SK-N-MC (cell line): ENCODE data around the gene SYCN.

ENCODE experiments used
- DNase-seq: peaks from one replicate; pipeline ENCODE4 v3.0.0-alpha.2; 2011; ENCODE audit warnings: low read depth, low spot score
- H3K27ac ChIP-seq: fragments of 200-600 bp; sonication (generic); 2 replicates; pipeline ENCODE4 v1.5.1; 2016; ENCODE audit warnings: mixed run types
- H3K36me3 ChIP-seq: fragments of 200-600 bp; sonication (generic); 2 replicates; pipeline ENCODE4 v1.6.1; 2017; ENCODE audit warnings: antibody characterized with exemption, low read length, mixed read lengths; ENCODE audit not compliant: insufficient read depth
- H3K4me3 ChIP-seq: fragments of 200-600 bp; sonication (generic); 2 replicates; pipeline ENCODE4 v1.5.1; 2016
- H3K9ac ChIP-seq: fragments of 200-600 bp; sonication (generic); 2 replicates; pipeline ENCODE4 v1.8.0; 2017; ENCODE audit warnings: mixed run types, mixed read lengths; ENCODE audit not compliant: insufficient read length
- H3K9me3 ChIP-seq: fragments of 200-600 bp; sonication (generic); 2 replicates; pipeline ENCODE4 v1.6.1; 2017; ENCODE audit warnings: low read depth, mild to moderate bottlenecking, antibody characterized with exemption, low read length, moderate library complexity, mixed read lengths
- EZH2 ChIP-seq: fragments of 200-600 bp; sonication (generic); IDR thresholded peaks from one replicate; pipeline ENCODE4 v1.6.1; 2017; ENCODE audit warnings: antibody characterized with exemption
- FOXP2 ChIP-seq: optimal IDR thresholded peaks from 2 replicates; pipeline ENCODE3; 2011; ENCODE audit warnings: mild to moderate bottlenecking, moderate library complexity; ENCODE audit not compliant: insufficient read depth; ENCODE audit errors: extremely low read length, control extremely low read depth
- POLR2AphosphoS5 ChIP-seq: IDR thresholded peaks from 2 replicates; pipeline ENCODE4 v1.6.1; 2012; ENCODE audit warnings: mild to moderate bottlenecking, low read depth, low read length, borderline replicate concordance

Gene SYCN

GRCh38 chr19:39212375-39212742 is 8.3 kb upstream of the SYCN start:
- peak; percentile 6 for DNase-seq
- Histone ChIP-seq H3K9ac (no peak overlapping the region), H3K9me3 (no peaks in the 10 kb centered on the region), H3K27ac (no peak overlapping the region), H3K36me3 (no peaks in the 10 kb centered on the region), H3K4me3 (no peak overlapping the region)
- TF ChIP-seq POLR2AphosphoS5 (no peak), EZH2 (no peak), FOXP2 (no peak)

- Histone ChIP-seq H3K36me3 (no peaks in the 10 kb centered on the region), H3K4me3 (no peak overlapping the region), H3K9ac (no peak overlapping the region), H3K27ac (no peak overlapping the region), H3K9me3 (no peaks in the 10 kb centered on the region)
- no peak for DNase-seq
- TF ChIP-seq EZH2 = no peak
These were observed 7.8 kb upstream of the SYCN start for GRCh38 chr19:39211731-39212374.

- no peak overlapping the region for H3K9ac ChIP-seq
- no peaks in the 10 kb centered on the region for H3K9me3 ChIP-seq
- H3K4me3 ChIP-seq = no peak overlapping the region
- H3K36me3 ChIP-seq = no peaks in the 10 kb centered on the region
- TF ChIP-seq EZH2 (no peak), FOXP2 (no peak), POLR2AphosphoS5 (no peak)
- DNase-seq = no peak
- no peak overlapping the region for H3K27ac ChIP-seq
These were observed 5.1 kb upstream of the SYCN start for GRCh38 chr19:39209196-39209595.

DNA sequence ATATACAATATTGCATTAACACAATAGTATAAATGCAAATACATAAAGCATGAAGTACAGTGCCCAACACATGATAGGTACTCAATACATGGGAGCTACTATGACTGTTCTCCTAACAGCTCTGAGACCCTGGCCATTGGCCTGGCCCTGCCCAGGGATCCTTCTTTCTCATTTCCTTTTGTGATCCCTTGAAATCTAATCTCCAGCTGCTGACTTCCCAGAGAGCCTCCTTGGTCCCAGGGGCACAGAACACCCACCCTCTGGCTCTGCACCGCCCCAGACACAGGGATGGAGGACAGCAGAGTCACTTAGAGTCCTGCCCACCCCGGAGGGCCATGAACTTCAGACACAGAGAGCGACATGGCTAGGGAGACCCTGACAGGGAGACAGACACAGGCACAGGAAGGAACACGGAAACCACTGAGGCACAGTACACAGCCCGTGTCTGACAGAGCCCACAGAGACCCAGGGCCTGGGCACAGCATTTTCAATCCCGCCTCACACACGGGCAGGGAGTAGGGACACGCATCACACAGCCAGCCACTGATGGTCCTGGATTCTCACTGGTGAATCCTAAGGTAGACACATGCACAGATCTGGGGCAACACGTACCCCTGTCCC is 4.2 kb upstream of the SYCN start:
- TF ChIP-seq POLR2AphosphoS5 = no peak
- TF ChIP-seq FOXP2 = no peak
- TF ChIP-seq EZH2 = no peak
- no peak overlapping the region for H3K4me3 ChIP-seq
- DNase-seq = no peak
- H3K36me3 ChIP-seq = no peaks in the 10 kb centered on the region
- H3K9ac ChIP-seq = no peak overlapping the region
- no peaks in the 10 kb centered on the region for H3K9me3 ChIP-seq
- H3K27ac ChIP-seq = no peak overlapping the region

DNA sequence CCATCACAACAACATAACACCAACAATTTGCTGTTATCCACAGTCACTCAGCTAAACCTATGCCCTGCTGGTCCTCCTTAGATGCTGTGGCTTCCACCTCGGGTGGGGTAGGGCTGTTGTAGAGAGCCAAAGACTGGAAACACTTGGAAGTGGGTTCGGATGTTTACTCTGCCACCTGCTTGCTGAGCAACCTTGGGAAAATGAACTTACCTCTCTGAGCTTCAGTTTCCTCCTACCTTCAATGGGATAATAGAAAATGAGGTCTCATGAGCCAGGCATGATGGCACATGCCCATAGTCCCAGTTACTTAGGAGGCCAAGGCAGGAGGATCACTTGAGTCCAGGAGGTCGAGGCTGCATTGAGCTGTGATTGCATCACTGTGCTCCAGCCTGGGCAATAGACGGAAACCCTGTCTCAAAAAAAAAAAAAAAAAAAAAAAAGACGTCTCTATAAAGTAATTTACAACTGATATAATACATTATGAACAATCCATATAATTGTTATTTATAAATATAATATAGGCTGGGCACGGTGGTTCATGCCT is 3.3 kb upstream of the SYCN start:
- no peaks in the 10 kb centered on the region for H3K9me3 ChIP-seq
- H3K9ac ChIP-seq = no peak overlapping the region
- H3K4me3 ChIP-seq = no peak overlapping the region
- no peak overlapping the region for H3K27ac ChIP-seq
- TF ChIP-seq FOXP2 (no peak), POLR2AphosphoS5 (no peak), EZH2 (no peak)
- no peaks in the 10 kb centered on the region for H3K36me3 ChIP-seq
- no peak for DNase-seq

GRCh38 chr19:39206122-39206521 is 2.1 kb upstream of the SYCN start:
- H3K4me3 ChIP-seq = no peak overlapping the region
- no peak for TF ChIP-seq EZH2
- TF ChIP-seq POLR2AphosphoS5 = no peak
- no peak for TF ChIP-seq FOXP2
- H3K9ac ChIP-seq = no peak overlapping the region
- no peak overlapping the region for H3K27ac ChIP-seq
- DNase-seq = no peak
- H3K9me3 ChIP-seq = no peaks in the 10 kb centered on the region
- H3K36me3 ChIP-seq = no peaks in the 10 kb centered on the region

GRCh38 chr19:39205449-39205764 is 1.3 kb upstream of the SYCN start:
- DNase-seq = no peak
- no peak overlapping the region for H3K27ac ChIP-seq
- no peaks in the 10 kb centered on the region for H3K36me3 ChIP-seq
- no peak for TF ChIP-seq FOXP2
- TF ChIP-seq POLR2AphosphoS5 = no peak
- TF ChIP-seq EZH2 = no peak
- no peak overlapping the region for H3K9ac ChIP-seq
- H3K9me3 ChIP-seq = no peaks in the 10 kb centered on the region
- H3K4me3 ChIP-seq = no peak overlapping the region

- no peak overlapping the region for H3K4me3 ChIP-seq
- H3K9me3 ChIP-seq = no peaks in the 10 kb centered on the region
- H3K27ac ChIP-seq = no peak overlapping the region
- no peak overlapping the region for H3K9ac ChIP-seq
- no peaks in the 10 kb centered on the region for H3K36me3 ChIP-seq
- DNase-seq = no peak
- TF ChIP-seq EZH2 (no peak), POLR2AphosphoS5 (no peak), FOXP2 (no peak)
These were observed 1.1 kb downstream of the SYCN start for GRCh38 chr19:39202998-39203355.

- Histone ChIP-seq H3K27ac (no peak overlapping the region), H3K4me3 (no peak overlapping the region), H3K9ac (no peak overlapping the region), H3K36me3 (no peaks in the 10 kb centered on the region), H3K9me3 (no peaks in the 10 kb centered on the region)
- TF ChIP-seq FOXP2 = no peak
- DNase-seq = no peak
These were observed 3.3 kb downstream of the SYCN start for GRCh38 chr19:39200803-39201115.
